Stimulated activated CD4-positive, alpha-beta T cell treated with anti-CD3 and anti-CD28 coated beads, Interleukin-4, amount 100 ng/mL, for 1 hour (primary cell): ENCODE results near the gene AP1B1.

Experiments
- DNase-seq: peaks from one replicate; pipeline ENCODE4 v3.0.0-alpha.2; 2020

Gene AP1B1

DNA sequence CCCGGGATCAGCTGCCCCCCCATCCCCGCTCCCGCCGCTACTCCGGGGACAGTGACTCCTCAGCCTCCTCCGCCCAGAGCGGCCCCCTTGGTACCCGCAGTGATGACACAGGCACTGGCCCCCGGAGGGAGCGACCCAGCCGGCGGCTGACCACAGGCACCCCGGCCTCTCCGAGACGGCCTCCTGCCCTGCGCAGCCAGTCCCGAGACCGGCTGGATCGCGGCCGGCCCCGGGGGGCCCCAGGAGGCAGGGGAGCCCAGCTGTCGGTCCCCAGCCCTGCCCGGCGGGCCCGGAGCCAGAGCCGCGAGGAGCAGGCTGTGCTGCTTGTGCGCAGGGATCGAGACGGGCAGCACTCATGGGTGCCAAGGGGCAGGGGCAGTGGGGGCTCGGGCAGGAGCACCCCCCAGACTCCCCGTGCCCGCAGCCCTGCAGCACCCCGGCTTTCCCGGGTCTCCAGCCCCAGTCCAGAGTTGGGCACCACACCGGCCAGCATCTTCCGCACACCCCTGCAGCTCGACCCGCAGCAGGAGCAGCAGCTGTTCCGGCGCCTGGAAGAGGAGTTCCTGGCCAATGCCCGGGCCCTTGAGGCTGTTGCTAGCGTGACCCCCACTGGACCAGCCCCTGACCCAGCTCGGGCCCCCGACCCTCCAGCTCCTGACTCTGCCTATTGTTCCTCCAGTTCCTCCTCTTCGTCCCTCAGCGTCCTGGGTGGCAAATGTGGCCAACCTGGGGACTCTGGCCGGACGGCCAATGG lies 76.7 kb downstream of the AP1B1 start:
- no peak for DNase-seq

GRCh38 chr22:29310863-29311339 lies 77.5 kb downstream of the AP1B1 start:
- DNase-seq, result peak; percentile 60

DNA sequence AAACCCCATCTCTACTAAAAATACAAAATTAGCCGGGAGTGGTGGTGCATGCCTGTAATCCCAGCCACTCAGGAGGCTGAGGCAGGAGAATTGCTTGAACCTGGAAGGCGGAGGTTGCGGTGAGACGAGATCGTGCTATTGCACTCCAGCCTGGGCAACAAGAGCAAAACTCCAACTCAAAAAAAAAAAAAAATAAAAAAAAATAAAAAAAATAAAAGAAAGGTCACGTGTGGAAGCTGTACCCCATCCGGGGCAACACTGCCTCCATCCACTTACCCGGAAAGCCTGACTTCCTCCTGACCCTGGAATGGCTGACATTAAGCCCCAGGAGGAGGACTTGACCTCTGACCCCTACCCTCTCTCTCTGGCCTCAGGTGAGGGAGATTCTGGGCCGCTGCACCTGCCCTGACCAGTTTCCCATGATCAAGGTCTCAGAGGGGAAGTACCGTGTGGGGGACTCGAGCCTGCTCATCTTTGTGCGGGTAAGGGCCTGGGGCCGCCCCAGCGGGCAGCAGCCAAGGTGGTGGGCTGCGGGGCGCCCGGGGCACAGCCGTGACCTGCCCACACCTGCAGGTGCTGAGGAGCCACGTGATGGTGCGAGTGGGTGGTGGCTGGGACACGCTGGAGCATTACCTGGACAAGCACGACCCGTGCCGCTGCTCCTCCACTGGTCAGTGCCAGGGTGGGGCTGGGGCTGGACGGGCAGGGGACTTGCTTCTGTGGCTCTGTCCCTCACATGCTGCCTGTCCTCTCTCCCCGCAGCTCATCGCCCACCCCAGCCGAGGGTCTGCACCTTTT lies 78.1 kb downstream of the AP1B1 start:
- no peak for DNase-seq

GRCh38 chr22:29309332-29310064 lies 78.9 kb downstream of the AP1B1 start:
- DNase-seq, result no peak

DNA sequence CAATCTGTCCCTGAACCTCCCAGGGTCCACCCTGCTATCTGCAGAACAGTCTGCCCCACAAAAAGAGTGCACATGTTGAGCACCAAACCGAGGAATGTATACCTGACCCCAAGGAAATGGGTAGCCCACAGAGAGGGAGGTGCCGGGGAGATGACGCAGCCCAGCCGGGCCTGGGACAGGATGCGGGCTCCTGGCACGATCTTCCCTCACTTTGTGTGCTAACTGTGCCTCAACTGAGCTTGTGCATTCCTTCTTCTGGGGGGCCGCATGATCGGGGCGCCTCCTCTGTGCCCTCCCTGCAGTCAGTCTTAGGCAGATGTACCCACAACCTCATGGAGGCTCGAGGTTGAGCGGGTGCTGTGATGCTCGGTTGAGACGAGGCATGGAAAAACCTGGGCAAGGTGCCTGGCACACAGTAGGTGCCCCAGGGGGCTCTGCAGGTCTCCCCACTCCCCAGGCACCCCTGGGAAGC lies 79.5 kb downstream of the AP1B1 start:
- DNase-seq, result no peak

DNA sequence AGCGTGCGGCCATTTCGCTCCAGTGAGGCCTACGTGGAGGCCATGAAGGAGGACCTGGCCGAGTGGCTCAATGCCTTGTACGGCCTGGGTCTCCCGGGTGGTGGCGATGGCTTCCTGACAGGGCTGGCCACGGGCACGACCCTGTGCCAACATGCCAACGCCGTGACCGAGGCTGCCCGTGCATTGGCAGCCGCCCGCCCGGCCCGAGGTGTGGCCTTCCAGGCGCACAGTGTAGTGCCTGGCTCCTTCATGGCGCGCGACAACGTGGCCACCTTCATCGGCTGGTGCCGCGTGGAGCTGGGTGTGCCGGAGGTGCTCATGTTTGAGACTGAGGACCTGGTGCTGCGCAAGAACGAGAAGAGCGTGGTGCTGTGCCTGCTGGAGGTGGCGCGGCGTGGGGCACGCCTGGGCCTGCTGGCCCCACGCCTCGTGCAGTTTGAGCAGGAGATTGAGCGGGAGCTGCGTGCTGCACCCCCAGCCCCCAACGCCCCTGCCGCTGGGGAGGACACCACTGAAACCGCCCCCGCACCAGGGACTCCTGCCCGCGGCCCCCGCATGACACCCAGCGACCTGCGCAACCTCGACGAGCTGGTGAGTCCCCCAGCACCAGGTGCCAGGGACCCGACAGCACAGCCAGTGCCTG lies 80.1 kb downstream of the AP1B1 start:
- DNase-seq, result no peak

- no peak for DNase-seq
Observed at GRCh38 chr22:29307596-29308147, 80.7 kb downstream of the AP1B1 start.

DNA sequence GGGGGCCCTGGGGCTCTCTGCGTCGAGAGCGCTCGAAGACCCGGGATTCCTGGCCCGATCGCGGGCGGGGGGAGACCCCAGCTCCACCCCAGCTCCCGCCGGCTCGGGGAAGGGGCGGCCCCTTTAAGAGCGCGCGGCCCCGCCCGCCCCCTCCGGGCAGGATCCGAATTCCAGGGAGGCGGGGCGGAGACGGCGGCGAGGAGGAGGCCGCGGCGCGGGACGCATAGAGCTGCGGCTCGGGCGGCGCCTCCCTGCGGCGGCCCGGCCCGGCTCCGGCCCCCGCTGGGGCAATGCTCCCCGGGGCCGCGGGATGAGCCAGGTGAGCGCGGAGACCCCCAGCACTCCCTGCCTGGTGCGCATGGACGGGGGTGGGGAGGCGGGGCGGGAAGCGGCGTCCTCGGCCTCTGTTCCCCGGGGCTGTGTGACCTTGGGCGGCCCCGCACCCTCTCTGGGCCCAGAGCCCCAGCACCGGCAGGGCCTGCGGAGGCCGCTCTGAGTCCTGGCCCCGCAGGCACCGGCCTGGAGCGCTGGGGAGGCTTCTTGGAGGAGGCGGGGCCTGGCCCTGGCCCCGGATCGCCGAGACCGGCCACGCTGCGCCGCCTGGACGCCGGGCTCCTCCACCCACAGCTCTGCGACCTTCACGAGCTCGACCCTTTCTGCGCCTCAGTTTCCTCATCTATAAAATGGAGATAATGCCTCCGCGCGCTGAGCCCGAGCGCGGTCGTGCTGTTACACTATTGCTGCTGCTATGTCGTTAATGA lies 81.4 kb downstream of the AP1B1 start:
- peak; percentile 40 for DNase-seq

DNA sequence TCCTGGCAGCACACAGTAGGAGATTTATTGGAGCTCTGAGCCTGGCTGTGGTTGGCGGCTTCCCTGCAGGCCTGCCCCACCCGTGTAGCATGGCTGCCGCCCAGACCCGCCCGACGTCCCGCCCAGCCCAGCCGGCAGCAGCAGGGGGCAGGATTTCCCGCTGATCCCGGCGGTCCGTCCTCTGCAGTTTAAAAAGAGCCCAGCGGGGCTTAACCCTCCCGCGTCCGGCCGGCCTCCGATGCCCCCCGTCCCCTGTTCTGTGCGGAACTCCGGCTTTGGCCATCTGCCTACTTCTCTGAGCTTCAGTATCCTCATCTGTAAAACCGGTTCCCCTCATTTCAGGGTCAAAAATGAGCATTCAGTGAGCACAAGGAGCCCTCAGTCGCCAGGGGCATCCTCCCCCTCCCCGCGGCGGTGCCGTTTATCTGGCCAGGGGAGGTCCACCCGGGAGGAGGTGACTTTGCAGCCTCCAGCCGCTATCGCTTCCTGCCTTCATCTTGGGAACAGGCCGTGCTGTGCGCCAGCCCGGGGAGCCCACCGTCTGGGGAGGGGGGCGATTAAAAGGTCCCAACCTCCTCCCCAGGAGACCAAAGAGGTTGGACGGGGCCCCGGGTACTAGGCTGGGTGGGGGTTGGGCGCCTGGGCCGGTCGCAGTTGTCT lies 82.1 kb downstream of the AP1B1 start, which contains the start of gene GAS2L1:
TSS of gene GAS2L1 (plus strand) at position 476 of the 660 bp plus-strand sequence. CDS start 1,456 bp downstream, outside the sequence.
- peak; percentile 45 for DNase-seq

- DNase-seq, result no peak
Observed at GRCh38 chr22:29305836-29306174, 82.6 kb downstream of the AP1B1 start.

GRCh38 chr22:29302681-29303465 lies 85.5 kb downstream of the AP1B1 start:
- DNase-seq, result no peak

DNA sequence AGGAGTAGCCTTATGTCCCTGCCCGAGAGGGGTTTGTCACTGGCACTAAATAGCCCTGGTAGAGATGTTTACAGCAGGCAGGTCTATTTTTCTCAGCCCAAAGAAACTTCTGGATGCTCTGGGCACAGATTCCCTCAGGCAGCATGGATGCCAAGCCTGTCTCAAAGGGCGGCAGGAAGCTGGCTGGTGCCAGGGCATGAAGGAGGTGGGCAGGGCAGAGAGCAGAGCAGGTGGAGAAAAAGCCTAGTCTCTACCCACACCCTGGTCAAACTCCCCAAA lies 86.0 kb downstream of the AP1B1 start:
- no peak for DNase-seq

DNA sequence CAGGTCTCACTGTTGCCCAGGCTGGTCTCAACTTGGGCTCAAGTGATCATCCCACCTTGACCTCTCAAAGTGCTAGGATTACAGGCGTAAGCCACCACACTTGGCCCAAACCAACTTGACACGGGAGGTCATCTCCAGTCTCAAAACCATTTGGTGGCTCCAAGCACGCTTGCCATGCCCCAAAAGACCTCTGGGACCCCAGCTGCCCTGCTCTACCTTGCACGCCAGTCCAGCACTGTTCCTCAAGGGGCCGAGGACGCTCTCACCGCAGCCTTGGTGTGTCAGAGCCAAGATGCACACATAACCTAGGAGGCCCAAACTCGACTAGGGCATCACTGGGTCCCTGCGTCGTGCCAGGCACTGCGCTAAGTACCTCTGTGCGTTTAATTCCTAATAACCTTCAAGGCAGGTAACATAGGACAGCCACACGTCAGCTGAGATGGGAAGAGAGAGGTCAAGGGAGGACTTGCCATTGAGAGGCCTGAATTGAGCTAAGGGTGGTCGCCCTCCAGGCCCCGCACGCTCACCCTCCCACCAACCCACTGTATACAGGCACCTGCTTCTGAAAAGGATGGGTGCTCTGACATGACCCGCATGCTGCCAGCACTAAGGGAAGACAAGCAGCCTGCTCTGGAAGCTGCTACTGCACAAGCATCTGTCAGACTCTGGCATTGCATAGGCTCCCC lies 86.5 kb downstream of the AP1B1 start:
- DNase-seq, result no peak

DNA sequence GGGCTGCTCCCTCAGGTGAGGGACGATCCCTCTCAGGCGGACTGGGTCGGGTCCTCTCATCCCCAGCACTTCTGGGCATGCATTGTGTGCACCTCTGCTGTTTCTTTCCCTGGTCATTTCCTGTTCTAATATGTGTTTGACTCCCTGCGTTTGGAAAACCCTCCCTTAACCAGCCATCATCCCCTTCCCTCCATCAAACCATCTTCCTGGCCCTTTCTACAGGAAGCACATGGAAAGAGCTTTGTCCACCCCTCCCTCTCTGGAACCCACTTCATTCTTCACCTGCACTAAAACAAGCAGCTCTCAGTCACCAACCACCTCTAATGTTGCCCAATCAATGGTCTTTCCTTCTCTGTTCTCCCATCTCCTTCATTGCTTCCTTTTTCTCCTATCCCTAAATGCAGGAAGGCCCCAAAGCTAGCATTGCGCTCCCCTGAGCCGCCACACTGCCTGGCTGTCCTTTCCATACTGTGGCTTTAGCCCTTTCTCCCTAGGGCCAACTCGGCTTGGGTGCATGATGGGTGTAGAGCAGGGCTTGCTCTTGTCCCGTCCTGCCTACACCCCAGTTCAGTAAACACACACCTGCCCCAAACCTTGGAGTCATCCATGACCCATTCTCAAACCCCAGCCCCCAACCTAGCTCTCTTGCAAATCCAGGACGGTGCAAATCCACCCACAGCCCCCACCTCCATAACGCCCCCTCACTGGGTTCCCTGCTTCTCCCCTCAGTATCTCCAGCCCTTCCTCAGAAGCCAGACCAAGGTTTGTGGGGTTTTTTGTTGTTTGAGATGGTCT lies 87.4 kb downstream of the AP1B1 start:
- DNase-seq, result no peak

DNA sequence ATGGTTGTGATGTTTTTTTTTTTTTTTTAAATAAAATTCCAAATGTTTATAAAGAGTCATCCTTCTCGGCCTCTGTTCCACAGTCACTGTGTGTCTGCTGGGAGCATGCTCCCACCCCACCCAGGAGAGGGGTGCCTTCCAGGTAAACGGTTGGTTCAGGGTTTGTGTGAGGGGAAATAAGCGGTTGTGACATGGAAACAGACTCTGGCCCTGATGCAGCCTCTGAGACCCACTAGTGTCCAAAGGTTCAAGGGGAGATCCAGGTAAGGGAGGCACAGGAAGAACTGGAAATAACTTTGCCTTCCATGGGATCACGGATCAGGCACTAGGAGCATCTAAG lies 87.9 kb downstream of the AP1B1 start:
- no peak for DNase-seq

DNA sequence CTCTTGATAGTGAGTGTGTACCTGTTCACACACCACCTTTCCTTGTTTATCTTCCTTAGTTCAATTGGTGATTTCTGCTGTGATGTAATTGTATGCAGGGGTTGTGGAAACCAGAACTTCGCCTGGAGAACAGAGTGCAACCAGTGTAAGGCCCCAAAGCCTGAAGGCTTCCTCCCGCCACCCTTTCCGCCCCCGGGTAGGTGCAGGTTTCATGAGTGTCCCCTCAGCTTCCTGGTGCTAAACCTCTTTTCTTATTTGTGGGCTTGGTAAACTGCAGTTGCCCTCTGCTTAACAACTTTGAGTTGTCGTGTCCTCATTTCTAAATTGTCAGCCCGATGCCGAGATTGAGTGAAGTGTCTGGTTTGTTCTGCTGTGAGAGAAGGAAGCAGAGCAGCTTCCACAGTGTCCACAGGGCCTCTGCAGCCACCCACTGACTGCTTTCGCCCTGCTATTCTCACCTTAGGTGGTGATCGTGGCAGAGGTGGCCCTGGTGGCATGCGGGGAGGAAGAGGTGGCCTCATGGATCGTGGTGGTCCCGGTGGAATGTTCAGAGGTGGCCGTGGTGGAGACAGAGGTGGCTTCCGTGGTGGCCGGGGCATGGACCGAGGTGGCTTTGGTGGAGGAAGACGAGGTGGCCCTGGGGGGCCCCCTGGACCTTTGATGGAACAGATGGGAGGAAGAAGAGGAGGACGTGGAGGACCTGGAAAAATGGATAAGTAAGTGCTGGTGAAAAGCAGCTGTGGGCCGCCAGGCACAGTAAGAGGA lies 89.1 kb downstream of the AP1B1 start:
- no peak for DNase-seq

DNA sequence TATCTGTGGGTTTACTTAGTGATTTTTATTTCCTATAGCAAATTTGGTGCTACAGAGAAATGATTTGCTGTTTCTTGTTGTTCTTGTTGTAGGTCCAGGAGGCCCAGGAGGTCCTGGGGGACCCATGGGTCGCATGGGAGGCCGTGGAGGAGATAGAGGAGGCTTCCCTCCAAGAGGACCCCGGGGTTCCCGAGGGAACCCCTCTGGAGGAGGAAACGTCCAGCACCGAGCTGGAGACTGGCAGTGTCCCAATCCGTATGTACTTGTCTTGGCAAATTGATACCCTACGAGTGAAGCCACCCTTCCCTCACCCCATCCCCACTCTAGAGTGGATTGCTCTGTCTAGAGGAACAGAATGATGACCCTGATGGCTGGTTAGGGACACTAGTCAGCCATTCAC lies 89.7 kb downstream of the AP1B1 start:
- DNase-seq, result no peak

DNA sequence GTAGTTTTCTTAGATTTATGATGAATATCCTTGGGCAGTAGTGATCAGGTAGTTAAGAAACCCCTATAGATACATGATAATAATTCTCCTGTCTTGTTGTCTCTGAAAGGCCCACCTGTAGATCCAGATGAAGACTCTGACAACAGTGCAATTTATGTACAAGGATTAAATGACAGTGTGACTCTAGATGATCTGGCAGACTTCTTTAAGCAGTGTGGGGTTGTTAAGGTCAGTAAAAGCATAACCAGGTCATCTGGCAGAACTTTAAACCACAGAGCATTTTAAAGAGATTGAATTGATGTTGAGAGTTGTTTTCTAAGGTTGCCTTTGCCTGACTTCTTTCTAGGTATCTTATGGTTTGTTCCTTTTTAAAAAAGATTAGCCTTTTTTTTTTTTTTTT lies 96.0 kb downstream of the AP1B1 start:
- DNase-seq, result no peak
